ENCODE measurements around the gene FAM237A.

FAM237A gene
- 0 reads per million in 3 donors for total RNA-seq

- Histone ChIP-seq H3K4me1 (ENCODE audit: control insufficient read depth, insufficient read depth, low read length, poor library complexity, severe bottlenecking) (no peaks in the 10 kb centered on the region), H3K4me3 (ENCODE audit: insufficient read depth, low read depth, low read length, poor library complexity, severe bottlenecking) (no peak within 1 kb of the TSS), H3K27me3 (replicated peaks; ENCODE audit: control insufficient read depth, insufficient read depth, low read length, poor library complexity, severe bottlenecking) (peaks cover 11% of the 10 kb centered on the region), H3K36me3 (ENCODE audit: control insufficient read depth, insufficient read depth, low read length) (no peaks in the 10 kb centered on the region), H3K27ac (ENCODE audit: insufficient read depth, low read length, poor library complexity, severe bottlenecking) (no peak within 1 kb of the TSS), H3K9me3 (ENCODE audit: control insufficient read depth, low read length) (no peaks in the 10 kb centered on the region)
- no peak for DNase-seq
Measured at GRCh38 chr2:206642075-206643025, at the start of gene FAM237A. Gene FAM237A, plus strand, starts transcription at chr2:206642487. Its CDS starts 1,750 bp downstream, at chr2:206644237.

- Histone ChIP-seq H3K9me3 (ENCODE audit: control insufficient read depth, low read length) (no peaks in the 10 kb centered on the region), H3K36me3 (ENCODE audit: control insufficient read depth, insufficient read depth, low read length) (no peaks in the 10 kb centered on the region), H3K4me1 (ENCODE audit: control insufficient read depth, insufficient read depth, low read length, poor library complexity, severe bottlenecking) (no peaks in the 10 kb centered on the region), H3K4me3 (ENCODE audit: insufficient read depth, low read depth, low read length, poor library complexity, severe bottlenecking) (no peak overlapping the region), H3K27ac (ENCODE audit: insufficient read depth, low read length, poor library complexity, severe bottlenecking) (no peak overlapping the region), H3K27me3 (replicated peaks; ENCODE audit: control insufficient read depth, insufficient read depth, low read length, poor library complexity, severe bottlenecking) (no peaks in the 10 kb centered on the region)
- DNase-seq = no peak
Measured at GRCh38 chr2:206597717-206598218, 44.5 kb upstream of the FAM237A start.

GRCh38 chr2:206603243-206603642 lies 39.0 kb upstream of the FAM237A start:
- H3K4me3 ChIP-seq (ENCODE audit: insufficient read depth, low read depth, low read length, poor library complexity, severe bottlenecking) = no peak overlapping the region
- H3K27me3 ChIP-seq (replicated peaks; ENCODE audit: control insufficient read depth, insufficient read depth, low read length, poor library complexity, severe bottlenecking) = no peaks in the 10 kb centered on the region
- H3K36me3 ChIP-seq (ENCODE audit: control insufficient read depth, insufficient read depth, low read length) = no peaks in the 10 kb centered on the region
- DNase-seq = no peak
- H3K9me3 ChIP-seq (ENCODE audit: control insufficient read depth, low read length) = no peaks in the 10 kb centered on the region
- no peak overlapping the region for H3K27ac ChIP-seq (ENCODE audit: insufficient read depth, low read length, poor library complexity, severe bottlenecking)
- H3K4me1 ChIP-seq (ENCODE audit: control insufficient read depth, insufficient read depth, low read length, poor library complexity, severe bottlenecking) = no peaks in the 10 kb centered on the region

GRCh38 chr2:206610451-206610850 lies 31.8 kb upstream of the FAM237A start:
- Histone ChIP-seq H3K4me1 (ENCODE audit: control insufficient read depth, insufficient read depth, low read length, poor library complexity, severe bottlenecking) (no peaks in the 10 kb centered on the region), H3K9me3 (ENCODE audit: control insufficient read depth, low read length) (no peaks in the 10 kb centered on the region), H3K27me3 (replicated peaks; ENCODE audit: control insufficient read depth, insufficient read depth, low read length, poor library complexity, severe bottlenecking) (no peaks in the 10 kb centered on the region), H3K36me3 (ENCODE audit: control insufficient read depth, insufficient read depth, low read length) (no peaks in the 10 kb centered on the region), H3K27ac (ENCODE audit: insufficient read depth, low read length, poor library complexity, severe bottlenecking) (no peak overlapping the region), H3K4me3 (ENCODE audit: insufficient read depth, low read depth, low read length, poor library complexity, severe bottlenecking) (no peak overlapping the region)
- DNase-seq = no peak

- H3K4me1 ChIP-seq (ENCODE audit: control insufficient read depth, insufficient read depth, low read length, poor library complexity, severe bottlenecking) = no peaks in the 10 kb centered on the region
- DNase-seq = no peak
- no peaks in the 10 kb centered on the region for H3K9me3 ChIP-seq (ENCODE audit: control insufficient read depth, low read length)
- H3K4me3 ChIP-seq (ENCODE audit: insufficient read depth, low read depth, low read length, poor library complexity, severe bottlenecking) = no peak overlapping the region
- H3K36me3 ChIP-seq (ENCODE audit: control insufficient read depth, insufficient read depth, low read length) = no peaks in the 10 kb centered on the region
- no peaks in the 10 kb centered on the region for H3K27me3 ChIP-seq (replicated peaks; ENCODE audit: control insufficient read depth, insufficient read depth, low read length, poor library complexity, severe bottlenecking)
- no peak overlapping the region for H3K27ac ChIP-seq (ENCODE audit: insufficient read depth, low read length, poor library complexity, severe bottlenecking)
Measured at GRCh38 chr2:206611191-206611590, 31.1 kb upstream of the FAM237A start.

- DNase-seq = no peak
- no peaks in the 10 kb centered on the region for H3K9me3 ChIP-seq (ENCODE audit: control insufficient read depth, low read length)
- H3K27ac ChIP-seq (ENCODE audit: insufficient read depth, low read length, poor library complexity, severe bottlenecking) = no peak overlapping the region
Measured at GRCh38 chr2:206611736-206612135, 30.6 kb upstream of the FAM237A start.

GRCh38 chr2:206614811-206615210 lies 27.5 kb upstream of the FAM237A start:
- no peaks in the 10 kb centered on the region for H3K9me3 ChIP-seq (ENCODE audit: control insufficient read depth, low read length)
- no peak overlapping the region for H3K4me3 ChIP-seq (ENCODE audit: insufficient read depth, low read depth, low read length, poor library complexity, severe bottlenecking)
- no peak overlapping the region for H3K27ac ChIP-seq (ENCODE audit: insufficient read depth, low read length, poor library complexity, severe bottlenecking)
- DNase-seq = no peak
- no peaks in the 10 kb centered on the region for H3K27me3 ChIP-seq (replicated peaks; ENCODE audit: control insufficient read depth, insufficient read depth, low read length, poor library complexity, severe bottlenecking)
- H3K4me1 ChIP-seq (ENCODE audit: control insufficient read depth, insufficient read depth, low read length, poor library complexity, severe bottlenecking) = no peaks in the 10 kb centered on the region
- no peaks in the 10 kb centered on the region for H3K36me3 ChIP-seq (ENCODE audit: control insufficient read depth, insufficient read depth, low read length)

More at GRCh38 chr2:206611736-206612135, 30.6 kb upstream of the FAM237A start:
- Histone ChIP-seq H3K27me3 (replicated peaks; ENCODE audit: control insufficient read depth, insufficient read depth, low read length, poor library complexity, severe bottlenecking) (no peaks in the 10 kb centered on the region), H3K36me3 (ENCODE audit: control insufficient read depth, insufficient read depth, low read length) (no peaks in the 10 kb centered on the region), H3K4me1 (ENCODE audit: control insufficient read depth, insufficient read depth, low read length, poor library complexity, severe bottlenecking) (no peaks in the 10 kb centered on the region), H3K4me3 (ENCODE audit: insufficient read depth, low read depth, low read length, poor library complexity, severe bottlenecking) (no peak overlapping the region)

- Histone ChIP-seq H3K27me3 (replicated peaks; ENCODE audit: control insufficient read depth, insufficient read depth, low read length, poor library complexity, severe bottlenecking) (no peaks in the 10 kb centered on the region), H3K9me3 (ENCODE audit: control insufficient read depth, low read length) (no peaks in the 10 kb centered on the region), H3K27ac (ENCODE audit: insufficient read depth, low read length, poor library complexity, severe bottlenecking) (no peak overlapping the region), H3K36me3 (ENCODE audit: control insufficient read depth, insufficient read depth, low read length) (no peaks in the 10 kb centered on the region), H3K4me3 (ENCODE audit: insufficient read depth, low read depth, low read length, poor library complexity, severe bottlenecking) (no peak overlapping the region), H3K4me1 (ENCODE audit: control insufficient read depth, insufficient read depth, low read length, poor library complexity, severe bottlenecking) (no peaks in the 10 kb centered on the region)
- no peak for DNase-seq
Measured at GRCh38 chr2:206615417-206616089, 26.7 kb upstream of the FAM237A start.

GRCh38 chr2:206616151-206616550 lies 26.1 kb upstream of the FAM237A start:
- no peaks in the 10 kb centered on the region for H3K4me1 ChIP-seq (ENCODE audit: control insufficient read depth, insufficient read depth, low read length, poor library complexity, severe bottlenecking)
- H3K9me3 ChIP-seq (ENCODE audit: control insufficient read depth, low read length) = no peaks in the 10 kb centered on the region
- H3K36me3 ChIP-seq (ENCODE audit: control insufficient read depth, insufficient read depth, low read length) = no peaks in the 10 kb centered on the region
- DNase-seq = no peak
- no peak overlapping the region for H3K27ac ChIP-seq (ENCODE audit: insufficient read depth, low read length, poor library complexity, severe bottlenecking)
- H3K27me3 ChIP-seq (replicated peaks; ENCODE audit: control insufficient read depth, insufficient read depth, low read length, poor library complexity, severe bottlenecking) = no peaks in the 10 kb centered on the region
- no peak overlapping the region for H3K4me3 ChIP-seq (ENCODE audit: insufficient read depth, low read depth, low read length, poor library complexity, severe bottlenecking)

GRCh38 chr2:206619011-206619410 lies 23.3 kb upstream of the FAM237A start:
- no peaks in the 10 kb centered on the region for H3K9me3 ChIP-seq (ENCODE audit: control insufficient read depth, low read length)
- no peaks in the 10 kb centered on the region for H3K36me3 ChIP-seq (ENCODE audit: control insufficient read depth, insufficient read depth, low read length)
- DNase-seq = no peak
- H3K27me3 ChIP-seq (replicated peaks; ENCODE audit: control insufficient read depth, insufficient read depth, low read length, poor library complexity, severe bottlenecking) = no peaks in the 10 kb centered on the region
- H3K4me3 ChIP-seq (ENCODE audit: insufficient read depth, low read depth, low read length, poor library complexity, severe bottlenecking) = no peak overlapping the region
- H3K4me1 ChIP-seq (ENCODE audit: control insufficient read depth, insufficient read depth, low read length, poor library complexity, severe bottlenecking) = no peaks in the 10 kb centered on the region
- no peak overlapping the region for H3K27ac ChIP-seq (ENCODE audit: insufficient read depth, low read length, poor library complexity, severe bottlenecking)

Measured in effector memory CD4-positive, alpha-beta T cell (primary cell).